GM12872 (cell line): ENCODE results near the gene CBLN1.

ENCODE experiments used
- CTCF ChIP-seq: IDR thresholded peaks from 3 replicates; pipeline ENCODE4 v1.5.1; 2011; ENCODE audit warnings: low read depth, mild to moderate bottlenecking, low read length, moderate library complexity; ENCODE audit not compliant: insufficient read depth

CBLN1 gene

GRCh38 chr16:49281480-49281842, at the start of gene CBLN1:
Gene CBLN1 (minus strand): TSS chr16:49281838. CDS start chr16:49281465, 373 bp downstream.
- TF ChIP-seq CTCF, result no peak

GRCh38 chr16:49330562-49331201, 49.0 kb upstream of the CBLN1 start:
- no peak for TF ChIP-seq CTCF

GRCh38 chr16:49328325-49328724, 46.7 kb upstream of the CBLN1 start:
- no peak for TF ChIP-seq CTCF

- TF ChIP-seq CTCF, result no peak
These were observed 45.8 kb upstream of the CBLN1 start for GRCh38 chr16:49327466-49327865.

GRCh38 chr16:49324703-49325102, 43.1 kb upstream of the CBLN1 start:
- TF ChIP-seq CTCF, result no peak

- TF ChIP-seq CTCF, result no peak
These were observed 34.0 kb upstream of the CBLN1 start for GRCh38 chr16:49315602-49316001.

- no peak for TF ChIP-seq CTCF
These were observed 30.8 kb upstream of the CBLN1 start for GRCh38 chr16:49312389-49312985.
